Renal pelvis (tissue), 4 donors: Measurements from ENCODE around the gene HOATZ. TPM values are rescaled to one million over a fixed set of nuclear protein-coding genes. Genes with fewer than 3 reads are reported as not detected.

Experiments
- DNase-seq: peaks from one replicate; pipeline ENCODE4 v3.0.0-alpha.2; 2013
- polyA plus RNA-seq, 3 donors: library from polyadenylated mRNA; unstranded; fragments of 120-200 nt; gene quantifications; one replicate each; pipeline ENCODE4 v1.2.1, GENCODE V29; 2013; ENCODE audit not compliant: insufficient read length in 3 of 3

The HOATZ gene
- polyA plus RNA-seq, 3 donors = 0.06 to 0.09 (median 0.08) TPM

DNA sequence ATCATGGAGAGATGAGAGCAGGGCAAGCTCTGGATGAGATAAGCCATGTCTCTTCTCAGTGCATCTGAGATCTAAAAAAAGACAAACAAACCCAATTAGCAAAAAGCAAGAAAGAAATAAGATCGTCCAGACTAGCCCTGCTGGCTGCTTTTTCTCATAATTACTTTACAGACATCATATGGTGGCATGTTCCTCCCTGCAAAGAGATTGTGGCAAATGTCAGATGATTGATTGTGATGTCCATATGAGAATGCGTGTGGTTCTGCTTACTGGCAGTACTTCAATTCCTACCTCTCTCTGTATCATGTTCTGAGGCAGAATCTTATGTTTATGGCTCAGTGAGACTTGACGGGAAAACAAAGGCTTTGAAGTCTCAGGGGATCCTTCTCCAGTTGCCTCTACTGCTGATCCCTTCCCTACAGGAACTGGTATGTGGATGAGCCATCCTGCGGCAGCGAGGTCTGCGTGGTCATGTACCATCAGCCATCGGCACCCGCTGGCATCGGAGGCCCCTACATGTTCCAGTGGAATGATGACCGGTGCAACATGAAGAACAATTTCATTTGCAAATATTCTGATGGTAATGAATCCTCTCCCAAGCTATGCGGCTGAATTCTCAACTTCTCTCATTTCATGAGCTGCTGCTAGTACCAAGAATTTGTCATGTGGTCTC is 34.8 kb downstream of the HOATZ start:
- DNase-seq = peak; percentile 8

DNA sequence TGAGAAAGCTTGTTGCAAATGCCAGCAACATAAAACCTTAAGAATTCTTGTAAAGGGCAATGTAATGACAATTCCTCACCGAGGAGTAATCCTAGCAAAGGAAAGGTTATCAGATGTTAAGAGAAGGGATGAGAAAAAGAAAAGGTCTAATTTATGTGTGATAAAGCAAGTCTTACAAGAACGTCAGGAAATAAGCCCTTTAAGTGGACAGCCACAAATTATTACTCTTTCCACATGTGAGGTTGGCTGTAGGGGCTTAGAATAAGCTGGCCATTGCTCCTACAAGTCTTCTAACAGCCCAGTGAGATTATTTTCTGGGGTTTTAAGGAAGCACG is 35.3 kb downstream of the HOATZ start:
- no peak for DNase-seq

DNA sequence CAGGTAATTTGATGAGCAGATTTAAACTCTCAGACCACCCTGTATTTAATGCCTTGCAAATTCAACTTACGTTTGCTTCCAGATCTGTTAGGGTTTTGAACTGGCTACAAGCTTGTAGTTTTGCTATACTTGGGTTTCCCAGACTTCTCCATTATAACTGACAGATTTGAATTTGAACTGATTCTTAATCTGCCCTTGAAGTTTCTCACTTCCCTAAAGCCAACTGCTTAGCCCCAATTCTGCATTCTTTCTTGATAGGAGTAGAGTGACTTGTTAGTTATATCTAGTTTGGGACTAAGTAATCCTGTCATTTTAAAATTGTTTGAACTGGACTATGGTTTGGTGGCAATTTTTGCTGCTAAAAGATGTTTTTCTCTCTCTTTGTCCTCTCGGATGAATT is 35.7 kb downstream of the HOATZ start:
- DNase-seq = no peak

DNA sequence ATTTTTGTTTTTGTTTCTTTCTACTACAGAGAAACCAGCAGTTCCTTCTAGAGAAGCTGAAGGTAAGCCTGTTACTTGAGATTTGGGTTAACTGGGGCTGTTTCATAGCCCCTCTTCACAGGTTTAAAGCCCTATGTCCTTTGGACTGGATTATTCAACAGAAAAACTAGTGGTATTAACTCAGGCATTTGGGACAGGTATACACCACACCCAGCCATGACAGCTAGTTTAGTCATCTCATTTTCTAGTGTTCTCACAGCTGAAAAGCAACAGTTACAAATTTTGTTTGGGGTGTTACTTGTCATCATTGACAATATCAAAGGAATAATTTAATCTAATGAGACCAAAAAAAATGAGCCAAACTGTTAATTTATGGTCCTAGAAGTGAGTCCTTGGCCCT is 40.0 kb downstream of the HOATZ start:
- no peak for DNase-seq

DNA sequence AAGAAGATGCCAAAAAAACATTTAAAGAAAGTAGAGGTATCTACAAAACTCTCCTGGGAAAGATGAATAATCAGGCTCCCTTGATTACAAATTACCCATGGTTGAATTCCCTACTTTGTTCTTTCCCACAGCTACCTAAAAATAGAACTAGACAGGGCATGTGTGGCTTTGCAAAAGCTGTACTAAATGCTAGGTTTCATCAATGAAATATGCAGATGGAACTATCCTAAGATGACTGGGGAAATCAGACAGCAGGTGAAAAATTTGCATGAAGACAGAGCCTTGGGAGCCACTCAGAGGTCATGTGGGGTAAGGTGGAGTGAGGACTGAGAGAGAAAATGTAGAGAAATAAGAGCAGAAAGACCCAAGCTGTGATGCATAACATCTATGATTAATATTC is 40.7 kb downstream of the HOATZ start:
- no peak for DNase-seq

DNA sequence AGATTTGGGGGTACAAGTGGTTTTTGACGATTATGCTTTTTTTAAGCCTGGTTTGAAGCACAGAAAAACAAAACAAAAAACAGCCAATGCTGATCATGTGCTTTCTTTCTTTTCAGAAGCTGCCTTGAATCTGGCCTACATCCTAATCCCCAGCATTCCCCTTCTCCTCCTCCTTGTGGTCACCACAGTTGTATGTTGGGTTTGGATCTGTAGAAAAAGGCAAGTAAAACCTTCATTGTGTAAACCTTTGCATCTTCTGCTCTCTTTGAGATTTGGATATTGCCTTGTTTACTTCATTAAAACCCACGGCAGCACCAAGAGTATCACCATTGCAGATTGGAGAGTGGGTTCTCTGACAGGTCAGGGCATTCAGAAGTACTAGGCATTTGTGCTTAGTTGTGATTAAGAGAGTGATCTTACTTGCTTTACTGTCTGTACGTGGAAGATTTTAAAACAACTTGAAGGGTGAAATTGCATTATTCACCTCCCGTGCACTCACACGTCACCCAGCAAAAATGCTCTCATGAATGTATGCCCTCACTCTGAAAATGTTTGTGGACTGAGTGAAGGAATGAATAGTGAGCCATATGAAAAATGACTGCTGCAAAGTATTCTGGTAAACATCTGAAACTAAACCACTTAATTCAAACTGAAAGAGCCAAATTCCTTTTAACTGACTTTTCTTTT is 43.0 kb downstream of the HOATZ start:
- no peak for DNase-seq

DNA sequence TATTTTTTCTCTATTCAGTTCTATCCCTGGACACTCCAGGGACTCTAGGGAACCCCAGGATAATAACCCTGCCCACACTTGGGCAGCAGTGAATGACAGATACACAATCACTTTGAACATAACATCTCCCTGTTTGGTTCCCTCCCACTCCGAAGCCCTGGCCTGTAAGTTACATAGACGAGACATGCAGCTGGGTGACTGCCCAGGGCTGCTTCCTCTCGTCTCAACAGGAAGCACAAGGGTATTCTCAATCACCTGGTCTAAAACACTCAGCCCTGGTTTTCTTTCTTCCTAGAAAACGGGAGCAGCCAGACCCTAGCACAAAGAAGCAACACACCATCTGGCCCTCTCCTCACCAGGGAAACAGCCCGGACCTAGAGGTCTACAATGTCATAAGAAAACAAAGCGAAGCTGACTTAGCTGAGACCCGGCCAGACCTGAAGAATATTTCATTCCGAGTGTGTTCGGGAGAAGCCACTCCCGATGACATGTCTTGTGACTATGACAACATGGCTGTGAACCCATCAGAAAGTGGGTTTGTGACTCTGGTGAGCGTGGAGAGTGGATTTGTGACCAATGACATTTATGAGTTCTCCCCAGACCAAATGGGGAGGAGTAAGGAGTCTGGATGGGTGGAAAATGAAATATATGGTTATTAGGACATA is 45.4 kb downstream of the HOATZ start:
- no peak for DNase-seq

DNA sequence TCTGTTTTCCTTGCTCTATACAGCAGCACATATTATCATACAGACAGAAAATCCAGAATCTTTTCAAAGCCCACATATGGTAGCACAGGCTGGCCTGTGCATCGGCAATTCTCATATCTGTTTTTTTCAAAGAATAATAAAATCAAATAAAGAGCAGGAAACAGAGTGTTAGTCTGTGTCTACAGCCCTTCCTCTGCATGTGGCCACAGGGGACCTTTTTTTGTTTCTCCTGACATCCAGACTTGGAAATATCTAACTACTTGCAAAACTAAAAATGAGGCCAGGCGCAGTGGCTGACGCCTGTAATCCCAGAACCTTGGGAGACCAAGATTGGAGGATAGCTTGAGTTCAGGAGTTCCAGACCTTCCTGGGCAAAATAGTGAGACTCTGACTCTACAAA is 46.2 kb downstream of the HOATZ start:
- DNase-seq = no peak

DNA sequence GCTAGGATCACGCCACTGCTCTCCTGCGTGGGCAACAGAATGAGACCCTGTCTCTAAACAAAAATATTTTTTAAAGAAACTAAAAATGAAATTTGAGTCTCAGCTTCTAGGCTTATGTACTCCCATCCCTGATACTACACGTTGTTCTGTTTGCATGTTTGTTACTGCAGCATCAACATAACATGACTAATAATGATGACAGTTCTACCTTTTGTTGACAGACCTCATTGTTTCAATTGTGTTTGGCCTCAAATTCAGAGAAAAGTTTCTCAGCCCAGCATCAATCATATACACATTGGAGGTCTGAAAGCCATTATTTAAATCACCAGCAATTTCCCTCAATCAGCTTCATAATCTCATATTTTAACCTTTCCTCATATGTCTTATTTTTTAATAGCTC is 46.7 kb downstream of the HOATZ start:
- DNase-seq = no peak

DNA sequence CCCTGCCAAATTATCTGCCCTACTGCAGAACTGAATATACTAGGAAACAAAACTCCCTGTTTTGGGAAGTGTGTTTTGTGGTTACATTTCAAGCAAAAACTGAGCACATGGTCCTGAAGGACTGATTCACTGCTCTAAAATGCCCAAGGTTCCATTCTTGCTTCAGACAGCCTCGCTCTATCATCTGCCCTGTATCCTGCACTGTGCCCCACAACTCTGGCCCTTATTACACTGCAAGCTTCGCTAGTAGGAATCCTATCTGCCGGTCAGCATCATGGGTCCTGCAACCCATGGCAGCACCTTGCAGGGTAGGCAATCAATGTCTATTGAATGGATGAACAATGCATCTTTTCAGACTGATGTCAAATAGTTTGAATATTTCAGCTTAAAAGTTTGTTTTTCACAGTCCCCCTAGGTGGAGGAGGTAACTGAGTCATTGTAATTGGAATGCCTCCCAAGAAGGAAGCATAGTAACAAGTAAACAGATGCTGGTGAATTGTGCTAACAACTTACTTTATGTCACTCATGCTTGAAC is 47.3 kb downstream of the HOATZ start:
- no peak for DNase-seq

DNA sequence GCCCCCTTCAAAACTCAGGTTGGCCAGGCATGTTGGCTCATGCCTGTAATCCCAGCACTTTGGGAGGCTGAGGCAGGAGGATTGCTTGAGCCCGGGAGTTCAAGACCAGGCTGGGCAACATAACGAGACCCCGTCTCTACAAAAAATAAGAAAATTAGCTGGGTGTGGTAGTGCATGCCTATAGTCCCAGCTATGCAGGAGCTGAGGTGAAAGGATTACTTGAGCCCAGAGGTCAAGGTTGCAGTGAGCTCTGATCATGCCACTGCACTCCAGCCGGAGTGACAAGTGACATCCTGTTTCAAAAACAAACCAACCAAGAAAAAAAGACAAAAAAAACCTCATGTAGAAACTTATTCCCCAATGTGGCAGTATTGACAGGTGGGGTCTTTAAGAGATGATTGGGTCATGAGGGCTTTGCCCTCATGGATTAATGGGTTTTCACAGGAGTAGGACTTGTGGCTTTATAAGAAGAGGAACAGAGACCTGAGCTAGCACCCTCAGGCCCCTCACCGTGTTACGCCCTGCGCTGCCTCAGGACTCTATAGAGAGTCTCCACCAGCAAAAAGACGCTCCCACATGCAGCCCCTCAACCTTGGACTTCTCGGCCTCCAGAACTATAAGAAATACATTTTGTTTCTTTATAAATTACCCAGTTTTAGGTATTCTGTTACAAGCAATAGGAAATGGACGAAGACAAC is 48.3 kb downstream of the HOATZ start:
- no peak for DNase-seq

DNA sequence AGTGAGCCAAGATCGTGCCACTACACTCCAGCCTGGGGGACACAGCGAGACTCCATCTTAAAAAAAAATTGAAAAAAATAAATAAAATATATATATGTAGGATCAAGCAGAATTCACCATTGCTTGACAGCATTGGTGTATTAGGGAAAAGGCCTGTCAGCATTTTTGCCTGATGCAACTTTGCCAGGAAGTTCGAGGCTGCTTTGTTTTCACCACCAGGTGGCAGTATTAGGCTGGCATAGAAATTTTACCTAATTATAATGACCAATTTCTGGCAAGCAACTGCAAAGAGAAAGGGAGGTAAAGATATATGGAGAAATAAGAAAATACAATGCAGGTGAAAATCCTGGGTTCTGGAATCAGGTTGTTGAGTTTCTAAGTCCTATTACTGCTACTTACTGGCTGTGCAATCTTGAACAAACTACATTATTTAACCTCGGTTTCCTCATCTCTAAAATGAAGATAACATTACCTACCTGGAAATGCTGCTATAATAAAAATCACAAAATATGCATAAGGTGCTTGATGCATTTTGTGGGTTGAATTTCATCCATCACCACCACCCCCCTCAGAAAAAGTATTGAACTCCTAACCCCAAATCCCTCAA is 50.6 kb downstream of the HOATZ start:
- peak; percentile 64 for DNase-seq

DNA sequence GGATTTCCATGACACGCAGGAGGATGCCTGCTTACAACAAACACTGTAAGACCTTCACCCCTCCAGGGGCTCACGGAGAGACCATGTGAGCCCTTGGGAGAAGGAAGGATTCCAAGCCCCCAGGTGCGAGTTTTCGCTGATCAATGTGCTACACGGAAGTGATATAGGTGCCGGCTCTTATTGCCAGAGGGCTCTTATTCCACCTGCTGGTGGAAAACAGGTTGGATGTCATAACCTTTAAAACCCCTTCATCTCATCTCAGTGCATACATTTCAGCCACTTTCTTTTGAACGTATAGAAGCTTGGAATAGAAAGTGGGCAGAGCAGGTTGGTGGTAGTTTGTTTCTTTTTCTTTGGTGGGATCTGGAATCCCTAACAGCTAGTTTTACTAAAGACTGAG is 51.7 kb downstream of the HOATZ start:
- no peak for DNase-seq

DNA sequence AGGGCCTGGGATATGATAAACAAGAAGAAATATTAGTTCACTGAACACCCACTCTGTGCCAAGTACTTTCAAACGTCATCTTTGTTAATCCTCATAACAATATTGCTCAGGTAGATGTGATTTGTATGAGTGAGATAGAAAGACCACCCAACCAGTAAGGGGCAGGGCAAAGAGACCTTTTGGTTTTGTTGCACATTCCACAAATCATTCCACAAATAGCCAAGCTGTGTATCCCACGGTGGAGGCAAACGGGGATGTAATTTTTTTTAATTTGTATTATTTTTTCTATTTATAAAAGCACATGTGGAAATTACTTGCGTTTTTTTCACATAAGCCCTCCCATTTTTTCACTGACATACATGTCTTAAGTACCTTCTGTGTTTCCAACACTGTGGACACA is 54.9 kb downstream of the HOATZ start:
- DNase-seq = no peak

DNA sequence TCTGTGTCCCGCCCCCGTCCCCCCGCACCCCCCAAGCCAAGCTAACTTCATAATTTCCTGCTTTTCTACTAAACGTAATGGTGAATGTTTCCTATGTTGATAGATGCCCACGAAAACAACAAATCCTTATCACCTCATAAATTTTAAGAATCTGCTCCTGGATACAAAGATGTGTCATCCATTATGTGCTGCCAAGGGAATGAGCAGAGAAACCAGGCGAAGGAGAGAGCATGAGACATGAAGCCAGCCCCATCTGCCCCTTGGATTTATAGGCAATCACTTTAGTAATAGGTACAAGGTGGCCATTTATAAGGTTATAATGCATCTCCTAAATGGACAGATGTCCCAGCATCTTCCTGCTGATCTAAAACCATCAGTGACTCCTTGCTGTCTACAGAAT is 56.2 kb downstream of the HOATZ start:
- no peak for DNase-seq

DNA sequence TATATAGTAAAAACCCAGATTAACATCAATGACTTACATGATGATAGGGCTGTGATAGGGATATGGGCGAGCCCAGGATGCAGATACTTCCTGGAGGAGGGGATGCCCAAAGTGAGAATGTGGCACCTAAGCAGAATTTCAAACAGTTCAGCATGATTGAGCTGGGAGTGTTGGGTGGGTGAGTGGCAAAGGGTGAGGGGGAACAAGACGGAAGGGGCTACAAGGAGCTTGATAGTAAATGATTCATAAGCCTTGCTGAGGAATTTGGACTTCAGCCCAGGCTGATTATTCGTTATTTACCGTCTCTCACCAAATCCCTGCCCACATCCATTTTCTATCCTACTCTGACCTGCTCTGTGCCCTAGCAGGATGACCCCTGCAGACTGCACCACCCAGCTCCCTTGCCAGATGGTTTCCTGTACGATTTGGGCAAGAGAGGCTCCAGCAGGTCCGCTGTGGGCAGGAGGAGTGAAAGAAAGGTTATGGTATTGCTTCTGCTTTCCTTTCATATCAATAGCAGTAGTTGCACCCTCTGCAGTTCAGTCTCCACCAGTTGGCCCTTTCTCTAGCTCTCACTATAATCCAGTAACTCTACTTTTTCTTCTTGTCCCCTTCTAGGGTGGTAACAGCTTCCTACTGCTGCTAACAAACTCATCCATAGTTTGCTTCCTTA is 57.4 kb downstream of the HOATZ start:
- DNase-seq = no peak

DNA sequence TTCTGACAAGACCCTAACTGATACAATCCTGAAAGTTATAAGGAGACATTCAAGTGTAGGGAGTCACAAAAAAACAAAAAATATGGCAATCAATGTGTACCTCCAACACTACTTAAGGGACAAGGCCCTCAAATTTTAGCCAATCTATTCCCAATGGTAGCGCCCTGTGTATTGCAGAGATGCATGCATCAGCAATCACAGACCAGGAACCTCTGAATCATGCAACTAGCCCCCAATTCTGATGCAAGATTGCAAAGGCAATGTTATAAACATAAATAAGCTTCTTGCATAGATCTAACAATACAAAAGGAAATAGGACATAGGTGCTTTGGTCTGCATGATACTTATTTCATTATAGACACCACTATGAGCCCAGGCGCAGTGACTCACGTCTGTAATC is 58.0 kb downstream of the HOATZ start:
- no peak for DNase-seq

DNA sequence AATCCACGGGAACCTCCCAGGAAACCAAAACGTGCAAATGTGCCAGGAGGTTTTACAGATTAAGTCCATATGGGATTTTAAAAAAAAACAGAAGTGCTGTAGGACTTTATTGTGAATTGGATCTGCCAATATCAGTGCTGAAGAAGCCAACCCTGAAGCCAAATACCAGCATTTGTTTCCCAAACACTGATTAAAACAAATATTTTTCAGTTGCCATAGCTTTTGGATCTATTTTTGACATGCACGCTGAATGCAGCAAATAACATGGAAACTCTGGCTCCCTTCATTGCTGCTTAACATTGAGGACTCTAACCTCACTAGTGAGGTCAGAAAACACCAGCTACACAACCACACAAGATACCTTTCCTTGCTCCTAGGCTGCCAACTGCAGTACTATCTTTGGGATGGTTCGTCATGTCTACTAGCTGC is 59.3 kb downstream of the HOATZ start:
- no peak for DNase-seq

DNA sequence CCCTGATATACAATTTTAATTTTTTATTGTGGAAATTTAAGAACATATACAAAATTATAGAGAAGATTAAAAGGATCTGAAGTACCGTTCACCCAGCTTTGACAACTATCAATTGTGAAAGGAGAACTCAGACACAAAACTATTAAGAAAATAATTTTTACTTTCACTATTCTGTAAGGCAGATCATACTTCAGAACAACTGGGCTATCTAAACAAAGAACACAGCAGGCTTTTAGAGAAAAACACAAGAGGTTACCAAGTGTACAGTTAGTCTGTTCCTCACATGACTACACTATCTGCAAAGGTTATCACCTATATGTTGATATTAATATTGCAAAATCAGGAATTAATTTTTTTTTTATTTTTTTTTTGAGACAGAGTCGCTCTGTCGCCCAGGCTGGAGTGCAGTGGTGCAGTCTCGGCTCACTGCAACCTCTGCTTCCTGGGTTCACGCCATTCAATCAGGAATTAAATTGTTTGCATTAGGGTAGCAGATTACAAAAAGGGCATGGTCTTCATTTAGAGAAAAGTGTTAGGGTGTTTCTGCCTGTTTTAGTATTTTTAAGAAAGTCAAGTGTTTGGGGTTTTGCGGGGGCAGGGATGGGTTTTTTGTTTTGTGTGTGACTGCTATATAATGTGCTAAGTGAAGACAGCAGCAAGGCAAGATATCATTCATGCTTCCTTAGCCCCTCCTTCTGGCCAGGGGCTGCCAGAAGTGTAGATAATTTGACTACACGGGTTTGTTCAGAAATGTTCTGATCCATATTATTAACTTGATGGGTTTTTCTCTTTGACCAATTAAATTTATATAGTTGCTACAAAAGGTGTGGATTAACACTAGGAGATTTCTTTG is 60.0 kb downstream of the HOATZ start:
- DNase-seq = no peak

DNA sequence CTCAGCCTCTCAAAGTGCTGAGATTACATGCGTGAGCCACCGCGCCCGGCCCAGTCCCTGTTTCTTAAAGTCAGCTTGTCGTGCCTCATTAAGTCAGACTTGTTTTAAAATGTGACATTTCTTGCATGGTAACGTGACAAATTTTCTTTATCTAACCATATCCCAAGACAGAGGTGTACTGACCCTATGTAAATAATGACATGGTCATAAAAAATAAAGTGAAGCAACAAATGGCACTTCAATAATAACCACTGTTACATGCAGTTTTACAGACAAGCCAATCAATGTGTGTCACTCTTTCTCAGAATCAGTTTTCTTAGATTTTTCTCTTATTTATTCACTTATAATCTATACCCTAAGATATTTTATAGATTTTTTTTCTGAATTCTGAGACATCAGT is 61.2 kb downstream of the HOATZ start:
- DNase-seq = no peak

DNA sequence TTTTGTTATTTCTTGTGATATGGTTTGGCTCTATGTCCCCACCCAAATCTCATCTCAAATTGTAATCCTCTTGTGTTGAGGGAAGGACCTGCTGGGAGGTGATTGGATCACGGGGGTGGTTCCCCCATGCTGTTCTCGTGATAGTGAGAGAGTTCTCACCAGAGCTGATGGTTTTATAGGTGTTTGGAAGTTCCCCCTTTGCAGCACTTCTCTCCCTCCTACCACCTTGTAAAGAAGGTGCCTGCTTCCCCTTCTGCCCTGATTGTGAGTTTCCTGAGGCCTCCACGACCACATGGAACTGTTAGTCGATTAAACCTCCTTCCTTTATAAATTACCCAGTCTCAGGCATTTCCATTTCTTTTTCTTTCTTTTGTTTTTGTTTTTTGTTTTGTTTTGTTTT is 63.2 kb downstream of the HOATZ start:
- no peak for DNase-seq
